ENCODE results near the gene HMCN2.
A peak's percentile ranks its signal among the peaks of the same experiment; 100 is the strongest.

HMCN2 gene, protein sequence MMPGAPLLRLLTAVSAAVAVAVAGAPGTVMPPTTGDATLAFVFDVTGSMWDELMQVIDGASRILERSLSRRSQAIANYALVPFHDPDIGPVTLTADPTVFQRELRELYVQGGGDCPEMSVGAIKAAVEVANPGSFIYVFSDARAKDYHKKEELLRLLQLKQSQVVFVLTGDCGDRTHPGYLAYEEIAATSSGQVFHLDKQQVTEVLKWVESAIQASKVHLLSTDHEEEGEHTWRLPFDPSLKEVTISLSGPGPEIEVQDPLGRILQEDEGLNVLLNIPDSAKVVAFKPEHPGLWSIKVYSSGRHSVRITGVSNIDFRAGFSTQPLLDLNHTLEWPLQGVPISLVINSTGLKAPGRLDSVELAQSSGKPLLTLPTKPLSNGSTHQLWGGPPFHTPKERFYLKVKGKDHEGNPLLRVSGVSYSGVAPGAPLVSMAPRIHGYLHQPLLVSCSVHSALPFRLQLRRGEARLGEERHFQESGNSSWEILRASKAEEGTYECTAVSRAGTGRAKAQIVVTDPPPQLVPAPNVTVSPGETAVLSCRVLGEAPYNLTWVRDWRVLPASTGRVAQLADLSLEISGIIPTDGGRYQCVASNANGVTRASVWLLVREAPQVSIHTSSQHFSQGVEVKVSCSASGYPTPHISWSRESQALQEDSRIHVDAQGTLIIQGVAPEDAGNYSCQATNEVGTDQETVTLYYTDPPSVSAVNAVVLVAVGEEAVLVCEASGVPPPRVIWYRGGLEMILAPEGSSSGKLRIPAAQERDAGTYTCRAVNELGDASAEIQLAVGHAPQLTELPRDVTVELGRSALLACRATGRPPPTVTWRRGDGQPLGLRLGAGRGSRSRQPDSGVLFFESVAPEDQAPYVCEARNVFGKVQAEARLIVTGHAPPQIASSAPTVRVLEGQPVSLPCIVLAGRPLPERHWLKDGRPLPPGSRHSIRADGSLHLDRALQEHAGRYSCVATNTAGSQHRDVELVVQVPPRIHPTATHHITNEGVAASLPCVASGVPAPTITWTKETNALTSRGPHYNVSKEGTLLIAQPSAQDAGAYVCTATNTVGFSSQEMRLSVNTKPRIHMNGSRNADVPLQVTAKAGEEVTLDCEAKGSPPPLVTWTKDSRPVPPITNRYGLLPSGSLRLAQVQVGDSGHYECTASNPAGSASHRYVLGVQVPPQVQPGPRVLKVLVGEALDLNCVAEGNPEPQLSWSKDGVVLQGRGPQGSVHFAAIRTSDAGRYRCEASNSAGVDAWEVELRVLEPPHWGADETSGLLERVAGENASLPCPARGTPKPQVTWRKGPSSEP (N-terminal part only)

DNA sequence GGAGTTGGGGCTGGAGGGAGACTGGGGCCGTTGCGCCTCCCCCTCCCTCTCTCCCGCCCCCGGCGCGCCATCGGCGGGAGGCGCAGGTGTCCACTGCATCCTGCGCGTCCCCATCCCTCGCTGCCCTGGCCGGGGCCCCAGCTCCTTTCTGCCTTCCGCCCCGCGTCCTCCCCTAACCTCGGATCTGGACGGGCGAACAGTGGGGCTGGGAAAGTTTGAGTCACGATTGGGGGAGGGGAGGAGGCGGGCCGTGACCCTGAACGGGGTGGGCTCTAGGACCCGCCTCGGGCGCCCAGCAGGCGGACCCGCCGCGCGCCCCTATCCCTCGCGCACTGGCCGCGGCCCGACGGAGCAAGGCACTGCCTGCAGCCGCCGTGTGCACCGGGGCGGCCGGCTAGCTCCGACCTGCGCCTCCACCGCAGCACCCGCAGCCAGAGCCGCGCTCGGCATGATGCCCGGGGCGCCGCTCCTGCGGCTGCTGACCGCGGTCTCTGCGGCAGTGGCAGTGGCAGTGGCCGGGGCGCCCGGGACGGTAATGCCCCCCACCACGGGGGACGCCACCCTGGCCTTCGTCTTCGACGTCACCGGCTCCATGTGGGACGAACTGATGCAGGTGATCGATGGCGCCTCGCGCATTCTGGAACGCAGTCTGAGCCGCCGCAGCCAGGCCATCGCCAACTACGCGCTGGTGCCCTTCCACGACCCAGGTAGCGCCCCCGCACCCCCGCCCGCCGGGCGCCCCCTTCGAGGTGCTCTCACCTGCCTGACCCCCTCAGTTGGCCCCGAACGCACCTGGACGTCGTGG lies at the start of gene HMCN2:
Gene HMCN2, plus strand, starts transcription at position 330 of the 805 bp plus-strand sequence. Its CDS starts 119 bp downstream, at position 449.
- DNase-seq (ENCODE audit: low read depth in 2 of 2): no peak

GRCh38 chr9:130217838-130218237 lies 47.7 kb upstream of the HMCN2 start:
- no peak for DNase-seq (ENCODE audit: low read depth in 2 of 2)

GRCh38 chr9:130219661-130220096 lies 45.9 kb upstream of the HMCN2 start:
- DNase-seq (ENCODE audit: low read depth in 2 of 2): no peak

- no peak for DNase-seq (ENCODE audit: low read depth in 2 of 2)
Observed at GRCh38 chr9:130220352-130220751, 45.2 kb upstream of the HMCN2 start.

GRCh38 chr9:130222833-130223232 lies 42.7 kb upstream of the HMCN2 start:
- DNase-seq (ENCODE audit: low read depth in 2 of 2): no peak

GRCh38 chr9:130225071-130225470 lies 40.5 kb upstream of the HMCN2 start:
- no peak for DNase-seq (ENCODE audit: low read depth in 2 of 2)

GRCh38 chr9:130225586-130225985 lies 40.0 kb upstream of the HMCN2 start:
- DNase-seq (ENCODE audit: low read depth in 2 of 2): no peak

DNA sequence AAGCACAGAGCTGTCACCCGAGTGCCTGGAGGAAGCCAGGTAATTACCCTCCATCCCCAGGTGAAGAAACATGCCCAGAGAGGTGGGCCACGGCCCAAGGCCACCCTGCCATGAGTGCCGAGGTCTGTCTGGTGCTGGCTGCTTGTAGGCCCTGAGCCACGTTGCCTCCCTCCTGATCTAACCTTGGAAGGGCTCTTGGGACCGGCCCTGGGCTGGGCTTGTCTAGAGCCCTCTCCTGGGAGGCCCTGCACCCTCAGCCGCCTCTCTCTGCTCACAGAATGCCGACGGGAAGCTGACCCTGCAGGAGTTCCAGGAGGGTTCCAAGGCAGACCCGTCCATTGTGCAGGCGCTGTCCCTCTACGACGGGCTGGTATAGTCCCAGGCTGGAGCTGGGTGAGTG lies 39.4 kb upstream of the HMCN2 start:
- DNase-seq (ENCODE audit: low read depth in 2 of 2): no peak

GRCh38 chr9:130227833-130228232 lies 37.7 kb upstream of the HMCN2 start:
- DNase-seq (ENCODE audit: low read depth in 2 of 2): no peak

DNA sequence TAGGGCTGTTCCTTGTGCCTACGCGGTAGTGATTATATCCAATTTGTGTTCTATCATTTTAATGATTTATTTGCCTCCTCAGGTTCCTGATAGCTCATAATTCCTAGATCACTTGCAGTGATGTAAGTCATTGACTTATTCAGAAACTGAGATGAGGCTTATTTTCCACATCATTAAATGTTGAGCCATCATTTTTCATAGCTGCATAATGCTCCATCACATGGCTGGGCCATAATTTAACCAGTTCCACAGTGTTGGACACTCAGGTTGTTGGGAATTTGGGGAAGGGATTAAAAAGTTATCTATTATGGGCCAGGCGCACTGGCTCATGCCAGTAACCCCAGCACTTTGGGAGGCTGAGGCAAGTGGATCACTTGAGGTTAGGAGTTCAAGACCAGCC lies 35.8 kb upstream of the HMCN2 start:
- DNase-seq (ENCODE audit: low read depth in 2 of 2): no peak

DNA sequence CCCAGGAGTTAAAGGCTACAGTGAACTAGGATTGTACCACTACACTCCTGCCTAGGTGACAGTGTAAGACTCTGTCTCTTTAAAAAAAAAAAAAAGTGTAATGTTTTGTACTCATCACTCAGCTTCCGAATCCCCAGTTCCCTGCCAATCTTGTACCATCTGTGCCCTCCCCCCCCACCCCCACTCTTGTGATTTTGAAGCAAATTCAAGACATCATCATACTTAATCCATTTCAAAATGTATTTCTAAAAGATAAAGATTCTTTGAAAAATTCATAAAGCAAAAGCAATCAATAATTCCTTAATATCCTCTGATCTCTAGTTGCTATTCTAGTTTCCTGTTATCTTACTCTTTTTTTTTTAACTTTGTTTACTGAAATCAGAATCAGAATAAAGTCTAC lies 34.9 kb upstream of the HMCN2 start:
- no peak for DNase-seq (ENCODE audit: low read depth in 2 of 2)

- no peak for DNase-seq (ENCODE audit: low read depth in 2 of 2)
Observed at GRCh38 chr9:130232899-130233586, 32.5 kb upstream of the HMCN2 start.

- no peak for DNase-seq (ENCODE audit: low read depth in 2 of 2)
Observed at GRCh38 chr9:130233587-130233945, 32.0 kb upstream of the HMCN2 start.

DNA sequence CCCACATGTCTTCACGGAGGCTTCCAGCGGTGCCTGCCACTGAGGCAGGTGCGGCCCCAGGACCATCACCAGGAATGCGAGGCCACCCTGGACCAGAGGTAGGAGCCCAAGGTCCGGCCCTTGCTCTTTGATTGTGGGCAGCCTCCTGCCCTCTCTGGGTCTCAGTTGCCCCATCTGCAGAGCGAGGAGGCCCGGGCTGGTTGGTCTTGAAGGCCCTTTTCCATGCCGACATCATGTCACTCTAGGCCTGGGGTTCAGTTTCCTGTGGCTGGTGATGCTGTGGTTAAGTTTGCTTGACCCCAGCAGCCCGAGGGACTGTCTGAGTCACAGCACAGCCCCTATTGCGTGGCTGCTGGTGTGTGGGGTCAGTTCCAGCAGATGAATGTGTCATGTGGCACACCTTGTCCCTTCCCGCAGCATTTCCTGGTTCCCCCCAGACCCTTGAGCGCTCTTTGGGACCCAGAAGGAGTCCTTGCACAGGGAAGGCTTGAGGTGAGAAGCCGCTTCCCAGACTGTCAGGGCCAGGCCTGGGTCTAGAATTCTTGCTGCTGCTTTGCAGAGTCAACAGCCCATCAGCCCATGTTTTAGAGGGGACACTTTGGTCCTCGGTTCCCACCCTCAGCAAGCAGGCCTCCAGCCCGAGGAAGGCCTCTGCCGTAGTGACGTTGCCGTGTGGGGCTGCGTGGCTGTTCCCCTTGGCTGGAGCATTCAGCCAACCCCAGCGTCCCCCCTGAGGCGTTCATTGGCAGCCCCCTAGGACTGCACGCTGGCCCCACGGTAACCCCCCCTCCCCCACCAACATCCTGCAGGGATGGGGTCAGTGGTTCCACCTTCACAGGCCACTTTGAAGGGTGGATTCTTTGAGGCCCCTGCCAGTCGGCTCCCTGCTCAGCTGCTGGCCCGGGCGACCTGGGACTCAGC lies 31.0 kb upstream of the HMCN2 start:
- no peak for DNase-seq (ENCODE audit: low read depth in 2 of 2)

DNA sequence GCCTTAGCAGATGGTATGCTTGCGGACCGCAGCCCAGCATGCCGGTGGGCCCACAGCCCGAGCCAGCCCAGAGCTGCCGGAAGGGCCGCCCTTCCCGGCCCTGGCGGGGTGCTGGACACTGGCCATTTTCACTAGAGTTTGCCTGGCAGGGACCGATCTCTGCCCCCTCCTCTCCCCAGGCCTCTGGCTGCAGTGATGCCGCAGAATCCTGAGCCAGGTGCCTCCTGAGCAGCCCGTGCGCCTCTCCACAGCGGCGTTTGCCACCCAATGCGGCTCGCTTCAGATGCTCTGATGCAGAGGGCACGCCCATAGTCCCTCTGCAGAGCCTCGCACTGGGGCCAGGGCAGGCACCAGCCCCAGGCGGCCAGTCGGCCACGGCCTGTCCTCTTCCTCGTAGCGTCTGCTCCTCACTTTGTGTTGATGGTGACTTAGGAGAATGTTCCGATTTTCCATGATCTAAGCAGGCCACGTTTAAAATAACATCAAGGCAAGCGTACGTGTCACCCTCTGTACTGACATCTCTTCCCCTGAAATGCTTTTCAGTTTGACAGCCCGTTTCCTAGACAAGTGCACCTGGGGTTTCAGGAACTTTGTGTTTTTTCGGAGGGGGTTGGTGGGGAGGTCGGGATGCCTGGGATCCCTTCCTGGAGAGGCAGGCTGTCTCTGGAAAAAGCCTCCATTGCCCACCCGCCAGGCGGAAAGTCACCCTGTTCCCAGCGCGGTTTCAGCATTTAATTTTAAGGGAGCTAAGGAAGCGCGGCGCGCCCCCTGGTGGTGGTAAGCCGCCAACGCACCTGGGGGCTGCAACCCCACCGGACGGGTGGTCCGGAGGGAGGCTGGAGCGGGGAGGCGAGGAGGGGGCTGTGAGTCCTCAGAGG lies 29.8 kb upstream of the HMCN2 start:
- DNase-seq (ENCODE audit: low read depth in 2 of 2): peak; percentile 25 to 57

DNA sequence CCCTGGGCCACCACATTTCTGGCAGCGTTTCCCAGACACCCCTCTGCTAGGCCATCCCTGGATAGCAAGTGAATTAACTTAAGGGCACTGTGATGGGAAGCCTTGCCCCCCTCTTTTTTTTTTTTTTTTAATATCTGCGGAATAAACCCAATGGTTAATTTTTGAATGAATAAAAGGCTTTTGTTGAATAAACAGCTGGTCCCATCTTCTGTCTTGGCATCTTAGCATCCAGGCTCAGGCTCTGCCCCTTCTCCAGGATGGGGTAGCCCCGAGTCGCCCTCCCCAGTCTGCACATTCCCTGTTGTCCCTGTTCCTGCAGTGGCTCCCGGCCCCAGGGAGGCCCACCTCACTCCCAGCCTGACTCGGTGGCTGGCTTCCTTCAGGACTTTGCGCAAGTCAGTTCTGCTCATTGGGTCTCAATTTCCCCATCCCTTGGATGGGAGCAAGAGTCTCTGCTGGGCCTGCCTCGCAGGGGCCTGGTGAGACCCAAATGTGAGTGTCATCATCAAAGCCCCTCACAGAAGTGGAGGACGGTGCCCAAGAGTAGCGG lies 29.0 kb upstream of the HMCN2 start:
- no peak for DNase-seq (ENCODE audit: low read depth in 2 of 2)

- no peak for DNase-seq (ENCODE audit: low read depth in 2 of 2)
Observed at GRCh38 chr9:130237076-130237475, 28.5 kb upstream of the HMCN2 start.
